Testis (tissue), 3 donors: ENCODE measurements around the gene KRTAP6-2. TPM values are rescaled to one million over a fixed set of nuclear protein-coding genes. Genes with fewer than 3 reads are reported as not detected.

ENCODE experiments used
- DNase-seq: peaks from one replicate; pipeline ENCODE4 v3.0.0-alpha.2; 2019
- H3K27ac ChIP-seq, 2 donors: fragments of 200-600 bp; sonication (generic); one replicate each; pipeline ENCODE4 v1.5.1; 2019
- H3K27me3 ChIP-seq: fragments of 200-600 bp; sonication (generic); one replicate; pipeline ENCODE4 v1.5.1; 2019
- H3K36me3 ChIP-seq: fragments of 200-600 bp; sonication (generic); one replicate; pipeline ENCODE4 v1.5.1; 2017; ENCODE audit warnings: low read depth; ENCODE audit errors: missing control alignments
- H3K4me1 ChIP-seq: fragments of 200-600 bp; sonication (generic); one replicate; pipeline ENCODE4 v1.5.1; 2019
- H3K4me3 ChIP-seq, 2 donors: fragments of 200-600 bp; sonication (generic); one replicate each; pipeline ENCODE4 v1.5.1; 2017 to 2019
- H3K9me3 ChIP-seq: fragments of 200-600 bp; sonication (generic); one replicate; pipeline ENCODE4 v1.5.1; 2017
- CTCF ChIP-seq, 3 experiments: fragments of 450-650 bp in 2 of 3; fragments of 200-600 bp in 1 of 3; sonication (generic) in 1 of 3; IDR thresholded peaks; one replicate each; pipeline ENCODE4 v1.5.1; 2016 to 2019; ENCODE audit warnings: antibody characterized with exemption in 3 of 3, mild to moderate bottlenecking in 2 of 3, moderate library complexity in 1 of 3
- POLR2A ChIP-seq: fragments of 450-650 bp; IDR thresholded peaks from one replicate; pipeline ENCODE4 v1.6.1; 2017; ENCODE audit warnings: antibody characterized with exemption, mild to moderate bottlenecking, moderate library complexity
- WGBS, 2 donors: methylation state at CpG; one replicate each; pipeline ENCODE4 v1.1.5; 2018; 5-methylcytosine and 5-hydroxymethylcytosine counted together
- intact Hi-C: fragments of 100-400 bp; cut with DNase I; formaldehyde crosslinking; loops from one replicate; pipeline ENCODE4 v1.15.1; 2023; ENCODE audit warnings: low total_unique reads
- polyA plus RNA-seq: library from polyadenylated mRNA; stranded (reverse); fragments of 350-450 nt; fragmentation: Illumina TruSeq; extraction: RNeasy Lipid Tissue Mini Kit (QIAGEN cat#74804); gene quantifications from one replicate; pipeline ENCODE4 v1.2.3, GENCODE V29; 2014; ENCODE audit warnings: low read depth, low replicate concordance; ENCODE audit not compliant: insufficient read depth
- total RNA-seq, 2 donors: library from RNA; depleted of rRNA; stranded (reverse); fragments of >200 nt; gene quantifications; one replicate each; pipeline ENCODE4 v1.2.3, GENCODE V29; 2016

The KRTAP6-2 gene
- total and polyA plus RNA-seq, 3 donors from 2014 or later, result not detected

DNA sequence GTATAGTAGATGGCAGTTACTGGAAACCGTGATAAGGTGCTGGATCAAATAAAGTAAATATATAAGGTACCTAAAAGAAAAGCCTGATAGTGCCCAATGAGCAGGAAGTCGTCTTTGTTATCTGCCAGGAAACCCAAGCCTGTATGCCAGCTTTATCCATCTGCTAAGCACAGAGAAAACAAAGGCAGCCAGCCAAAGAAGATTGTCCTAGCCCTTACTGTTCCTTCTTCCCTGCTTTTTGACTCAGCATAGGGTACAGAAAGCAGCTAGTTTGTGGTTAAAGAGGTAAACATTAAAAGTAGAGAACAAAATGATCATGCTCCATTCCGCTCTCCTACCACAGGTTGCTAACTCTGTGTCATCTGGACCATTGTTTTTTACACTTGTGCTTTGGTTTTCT is 18.6 kb downstream of the KRTAP6-2 start:
- intact Hi-C loops, result no loop called here
- H3K27me3 ChIP-seq, result no peaks in the 10 kb centered on the region
- no peaks in the 10 kb centered on the region for H3K9me3 ChIP-seq
- 59 to 63% methylated on average over 3 of the region's 3 CpGs for WGBS, 2 donors
- H3K4me3 ChIP-seq, result no peak overlapping the region
- TF ChIP-seq POLR2A, result no peak
- no peak for TF ChIP-seq CTCF (IDR thresholded peaks at IDR 0.05)
- no peak overlapping the region for H3K27ac ChIP-seq
- no peaks in the 10 kb centered on the region for H3K36me3 ChIP-seq
- H3K4me1 ChIP-seq, result no peaks in the 10 kb centered on the region
- DNase-seq, result no peak

- H3K4me1 ChIP-seq, result no peaks in the 10 kb centered on the region
- H3K36me3 ChIP-seq, result no peaks in the 10 kb centered on the region
- H3K9me3 ChIP-seq, result no peaks in the 10 kb centered on the region
- WGBS, 2 donors, result 27 to 33% methylated on average over 1 of the region's 1 CpG
- no peak for DNase-seq
- no peak overlapping the region for H3K27ac ChIP-seq
- intact Hi-C loops, result no loop called here
- no peak overlapping the region for H3K4me3 ChIP-seq
- H3K27me3 ChIP-seq, result no peaks in the 10 kb centered on the region
- TF ChIP-seq CTCF (IDR thresholded peaks at IDR 0.05) (no peak), POLR2A (no peak)
Measured at GRCh38 chr21:30579346-30579745, 19.4 kb downstream of the KRTAP6-2 start.

DNA sequence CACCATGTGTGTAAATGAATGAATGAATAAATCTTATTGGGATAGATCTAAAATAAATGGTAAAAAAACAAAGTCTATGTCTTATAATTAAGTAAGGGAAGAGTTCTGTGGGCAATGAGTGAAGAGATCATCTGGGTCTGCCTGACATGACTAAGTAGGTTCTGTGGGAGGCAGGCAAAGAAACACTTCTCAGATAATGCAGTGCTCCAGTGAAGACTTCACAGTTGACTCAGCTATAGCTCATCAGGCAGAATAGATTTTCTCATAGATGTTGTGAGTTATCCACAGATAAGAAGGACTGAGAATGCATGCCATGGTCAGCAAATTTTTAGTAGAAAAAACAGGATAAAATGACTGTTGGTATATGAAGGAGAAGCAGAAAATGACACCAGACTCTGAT is 20.9 kb downstream of the KRTAP6-2 start:
- H3K4me1 ChIP-seq, result no peaks in the 10 kb centered on the region
- TF ChIP-seq POLR2A (no peak), CTCF (IDR thresholded peaks at IDR 0.05) (no peak)
- no peak overlapping the region for H3K4me3 ChIP-seq
- no peak overlapping the region for H3K27ac ChIP-seq
- DNase-seq, result no peak
- intact Hi-C loops, result no loop called here
- H3K27me3 ChIP-seq, result no peaks in the 10 kb centered on the region
- no peaks in the 10 kb centered on the region for H3K9me3 ChIP-seq
- no peaks in the 10 kb centered on the region for H3K36me3 ChIP-seq

DNA sequence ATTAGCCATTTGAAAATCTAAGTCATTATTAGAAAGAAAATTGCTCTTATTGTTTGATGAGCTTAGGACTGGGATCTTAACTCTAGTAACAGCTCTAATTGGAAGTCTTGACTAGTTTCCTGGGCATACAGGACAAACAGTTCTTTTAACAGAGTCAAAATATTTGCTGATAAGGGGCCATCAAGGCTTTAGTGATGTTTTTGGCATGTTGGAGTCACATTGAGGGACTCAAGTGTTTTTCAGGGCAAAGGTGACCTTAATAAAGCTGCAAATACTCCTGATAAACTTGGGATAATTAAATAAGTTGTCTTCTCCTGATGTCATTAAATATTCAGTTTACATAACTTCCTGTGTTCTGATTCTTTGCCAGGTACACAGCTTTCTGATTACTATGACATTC is 31.1 kb downstream of the KRTAP6-2 start:
- no peaks in the 10 kb centered on the region for H3K27me3 ChIP-seq
- no peak for DNase-seq
- H3K4me3 ChIP-seq, result no peak overlapping the region
- TF ChIP-seq CTCF (IDR thresholded peaks at IDR 0.05) (no peak), POLR2A (no peak)
- H3K27ac ChIP-seq, result no peak overlapping the region
- H3K4me1 ChIP-seq, result no peaks in the 10 kb centered on the region
- H3K9me3 ChIP-seq, result no peaks in the 10 kb centered on the region
- intact Hi-C loops, result no loop called here
- H3K36me3 ChIP-seq, result no peaks in the 10 kb centered on the region

DNA sequence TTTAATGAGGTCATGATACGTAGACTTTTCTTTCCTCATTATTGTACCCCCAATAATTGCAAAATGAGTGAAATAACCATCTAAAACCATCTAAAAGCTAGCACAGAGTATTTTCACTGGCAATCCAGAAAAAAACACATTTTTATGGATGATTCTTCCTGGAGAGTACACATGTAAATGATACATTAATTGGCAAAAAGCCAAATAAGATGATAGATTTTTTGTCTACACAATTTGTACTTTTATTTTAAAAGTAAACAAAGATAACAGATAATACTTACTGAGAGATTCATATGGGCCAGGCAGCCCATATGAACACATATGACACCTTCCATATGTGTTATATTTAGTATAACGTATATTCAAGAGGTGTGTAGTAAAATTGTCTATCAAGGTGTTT is 35.1 kb downstream of the KRTAP6-2 start:
- no peaks in the 10 kb centered on the region for H3K9me3 ChIP-seq
- H3K4me1 ChIP-seq, result no peaks in the 10 kb centered on the region
- no peak for DNase-seq
- no peak for TF ChIP-seq POLR2A
- TF ChIP-seq CTCF (IDR thresholded peaks at IDR 0.05), result no peak
- no peaks in the 10 kb centered on the region for H3K27me3 ChIP-seq
- no peaks in the 10 kb centered on the region for H3K36me3 ChIP-seq
- H3K27ac ChIP-seq, result no peak overlapping the region
- intact Hi-C loops, result no loop called here
- no peak overlapping the region for H3K4me3 ChIP-seq
- WGBS, 2 donors, result 79 to 95% methylated on average over 2 of the region's 2 CpGs
